HG03558 (cell line): ENCODE results near the gene PAGE4.

Experiments
- ATAC-seq: cut with Tn5 transposase; IDR thresholded peaks from one replicate; pipeline ENCODE4 v1.9.1; 2021; ENCODE audit warnings: moderate number of reproducible peaks; ENCODE audit not compliant: unreplicated experiment; ENCODE audit errors: extremely low read depth

Gene PAGE4

GRCh38 chrX:49862093-49862492 lies 33.0 kb downstream of the PAGE4 start:
- ATAC-seq, result no peak

- ATAC-seq, result no peak
Observed at GRCh38 chrX:49868739-49869138, 39.6 kb downstream of the PAGE4 start.

- ATAC-seq, result no peak
Observed at GRCh38 chrX:49876750-49877149, 47.6 kb downstream of the PAGE4 start.

GRCh38 chrX:49877397-49878101 lies 48.4 kb downstream of the PAGE4 start:
- no peak for ATAC-seq

GRCh38 chrX:49878128-49878833 lies 49.2 kb downstream of the PAGE4 start:
- ATAC-seq, result no peak

GRCh38 chrX:49878834-49879655 lies 49.9 kb downstream of the PAGE4 start, which contains the start of gene USP27X:
Gene USP27X (plus strand): TSS chrX:49879484. CDS start chrX:49880308, 824 bp downstream.
- ATAC-seq, result peak; percentile 77

- no peak for ATAC-seq
Observed at GRCh38 chrX:49879656-49880277, 50.7 kb downstream of the PAGE4 start.

- ATAC-seq, result no peak
Observed at GRCh38 chrX:49880668-49881067, 51.6 kb downstream of the PAGE4 start.
